H1 (cell line): Measurements from ENCODE around the gene TBR1. TPM values are rescaled to one million over a fixed set of nuclear protein-coding genes. Genes with fewer than 3 reads are reported as not detected.

Source experiments
- polyA plus RNA-seq, 7 experiments: library from polyadenylated mRNA; depleted of rRNA in 3 of 7; stranded (reverse) in 5 of 7; unstranded in 2 of 7; fragments of >200 nt in 5 of 7; fragments of 200-250 nt in 2 of 7; gene quantifications; 1 replicate in 5 of 7; 2 replicates in 1 of 7; 4 replicates in 1 of 7; pipeline versions ENCODE4 v1.2.1 to v1.2.3, GENCODE V29; 2011 to 2013; ENCODE audit warnings: missing spikeins in 2 of 7, mixed read lengths in 2 of 7
- small RNA-seq: library from polyadenylated mRNA; stranded (forward); fragments of <200 nt; extraction: miRNeasy Mini kit (QIAGEN cat#:217004); gene quantifications from one replicate; pipeline ENCODE3, GENCODE V24; 2013; ENCODE audit not compliant: insufficient read depth
- total RNA-seq: library from RNA; stranded (reverse); fragmentation: NEBNext Ultra II Directional; extraction: Animal tissue kit (Norgen Biotek cat#: 25700); gene quantifications from 2 replicates; pipeline ENCODE4 v1.2.1, GENCODE V29; 2021

TBR1 gene
- total and polyA plus RNA-seq, 2 of the 8 experiments (the other 6 are each of a cell fraction or from before 2014, with no cell fraction given): not detected

Small RNAs within 50 kb of the gene (small RNA-seq; reads per million reads assigned to genes)
- gene RNA5SP108: not detected

Other genes starting within 250 kb of the TBR1 start
- gene PSMD14, start 107.9 kb upstream of the TBR1 start, total RNA-seq: 84.1 and 88.7 TPM in 2 replicates
- gene PSMD14, start 107.9 kb upstream of the TBR1 start, polyA plus RNA-seq (2011; rRNA removed): 25.4 and 53.9 TPM in 2 replicates
- gene SLC4A10, start 208.1 kb downstream of the TBR1 start, total RNA-seq: 0.37 and 0.57 TPM in 2 replicates
- 0.08 and 0.17 TPM in 2 replicates for gene SLC4A10, start 208.1 kb downstream of the TBR1 start, polyA plus RNA-seq (2011; rRNA removed)